ENCODE data around the gene CENPX. TPM values are rescaled to one million over a fixed set of nuclear protein-coding genes. Genes with fewer than 3 reads are reported as not detected.

Gene CENPX
- total RNA-seq, 1 experiment from 2014 or later, result 77.9 TPM

DNA sequence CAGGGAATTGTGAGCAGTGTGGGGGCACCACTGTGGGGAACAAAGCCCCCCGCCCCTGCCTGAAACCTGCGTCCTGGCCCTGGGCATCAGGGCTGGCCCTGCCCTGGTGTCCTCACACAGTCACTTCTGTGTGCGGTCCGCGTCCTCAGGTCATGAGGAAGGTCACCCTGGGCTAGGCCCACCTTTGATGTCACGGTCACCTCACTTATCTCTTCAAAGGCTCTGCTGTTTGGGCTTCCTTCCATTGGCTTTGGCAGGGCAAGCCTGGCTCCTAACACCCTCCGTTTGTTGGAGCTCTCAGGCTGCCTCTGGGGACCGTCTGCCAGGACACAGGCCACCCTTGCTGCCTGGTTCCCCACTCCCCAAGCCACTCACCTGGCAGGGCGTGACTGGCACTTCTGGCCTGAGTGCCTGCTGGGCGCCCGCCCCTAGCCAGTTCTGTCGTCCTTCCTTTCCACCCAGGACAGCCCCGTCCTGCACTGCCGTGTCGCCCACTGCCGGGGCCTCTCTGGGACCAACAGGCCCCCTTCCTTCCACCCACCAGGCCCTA lies 8.8 kb downstream of the CENPX start:
- Mint-ChIP-seq H3K4me1 (0 out of 4 replicates have a peak, but pooled peaks cover 0 to 2% of the 10 kb centered on the region in 2 experiments), H3K27ac (no peak overlapping the region), H3K9me3 (no peaks in the 10 kb centered on the region), H3K36me3 (ENCODE audit: insufficient read depth in 1 of 3, low read depth in 3 of 3) (peaks cover 2 to 6% (median 3%) of the 10 kb centered on the region in 3 experiments; a peak in 4 of 7 replicates), H3K27me3 (ENCODE audit: low read depth) (no peaks in the 10 kb centered on the region; the same call in 1 of the 2 replicates), H3K4me3 (no peak overlapping the region)
- no peak overlapping the region for H4K91ac ChIP-seq (ENCODE audit: insufficient read length, low read depth, low read length)
- no peak overlapping the region for H2BK20ac ChIP-seq (ENCODE audit: low read depth, low read length, poor library complexity, severe bottlenecking)
- no peaks in the 10 kb centered on the region for H3K27me3 ChIP-seq (ENCODE audit: insufficient read depth, low read length)
- no peak overlapping the region for H4K5ac ChIP-seq (ENCODE audit: insufficient read length, low read depth, low read length)
- H2BK5ac ChIP-seq (ENCODE audit: insufficient read length, low read length), result no peak overlapping the region
- H3K9me3 ChIP-seq (ENCODE audit: control insufficient read depth, low read depth, low read length), result no peaks in the 10 kb centered on the region
- H3K56ac ChIP-seq (ENCODE audit: insufficient read length, low read depth, low read length), result no peak overlapping the region
- no peak overlapping the region for H3K4ac ChIP-seq (ENCODE audit: low read depth, low read length)
- WGBS (ENCODE audit: extremely low coverage, insufficient read length, low lambda C conversion rate), result no CpG with 5 or more reads among the region's 16 CpGs
- H3T11ph ChIP-seq (ENCODE audit: low read length), result no peak overlapping the region
- H3K23me2 ChIP-seq (ENCODE audit: insufficient read length, low read depth, low read length, poor library complexity, severe bottlenecking), result no peaks in the 10 kb centered on the region
- no peak overlapping the region for H3K9ac ChIP-seq (ENCODE audit: extremely low read depth, insufficient read length, low read length)
- no peaks in the 10 kb centered on the region for H4K20me1 ChIP-seq (ENCODE audit: control insufficient read depth, insufficient read depth, insufficient read length)
- H3K79me2 ChIP-seq (ENCODE audit: insufficient read depth, low read length), result no peaks in the 10 kb centered on the region
- H3K27ac ChIP-seq (ENCODE audit: insufficient read length, low read depth, low read length), result no peak overlapping the region
- no peak overlapping the region for H2BK15ac ChIP-seq (ENCODE audit: low read depth, low read length)
- no peak overlapping the region for H3K18ac ChIP-seq (ENCODE audit: insufficient read length, low read depth, low read length)
- no peak overlapping the region for H4K8ac ChIP-seq (replicated peaks; ENCODE audit: insufficient read length, low read depth, low read length)
- H2AK5ac ChIP-seq (ENCODE audit: insufficient read length, low read length), result no peak overlapping the region
- no peak overlapping the region for H3K23ac ChIP-seq (ENCODE audit: insufficient read length, low read depth, low read length)
- TF ChIP-seq, protein P1, sequence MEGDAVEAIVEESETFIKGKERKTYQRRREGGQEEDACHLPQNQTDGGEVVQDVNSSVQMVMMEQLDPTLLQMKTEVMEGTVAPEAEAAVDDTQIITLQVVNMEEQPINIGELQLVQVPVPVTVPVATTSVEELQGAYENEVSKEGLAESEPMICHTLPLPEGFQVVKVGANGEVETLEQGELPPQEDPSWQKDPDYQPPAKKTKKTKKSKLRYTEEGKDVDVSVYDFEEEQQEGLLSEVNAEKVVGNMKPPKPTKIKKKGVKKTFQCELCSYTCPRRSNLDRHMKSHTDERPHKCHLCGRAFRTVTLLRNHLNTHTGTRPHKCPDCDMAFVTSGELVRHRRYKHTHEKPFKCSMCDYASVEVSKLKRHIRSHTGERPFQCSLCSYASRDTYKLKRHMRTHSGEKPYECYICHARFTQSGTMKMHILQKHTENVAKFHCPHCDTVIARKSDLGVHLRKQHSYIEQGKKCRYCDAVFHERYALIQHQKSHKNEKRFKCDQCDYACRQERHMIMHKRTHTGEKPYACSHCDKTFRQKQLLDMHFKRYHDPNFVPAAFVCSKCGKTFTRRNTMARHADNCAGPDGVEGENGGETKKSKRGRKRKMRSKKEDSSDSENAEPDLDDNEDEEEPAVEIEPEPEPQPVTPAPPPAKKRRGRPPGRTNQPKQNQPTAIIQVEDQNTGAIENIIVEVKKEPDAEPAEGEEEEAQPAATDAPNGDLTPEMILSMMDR (conservative IDR thresholded peaks at IDR 0.05), result no peak
- H3K14ac ChIP-seq (ENCODE audit: insufficient read depth, low read length), result no peak overlapping the region
- no peaks in the 10 kb centered on the region for H3K4me1 ChIP-seq (ENCODE audit: insufficient read depth, low read length)
- no peak overlapping the region for H3K4me2 ChIP-seq (ENCODE audit: insufficient read depth, insufficient read length, low read length)
- H3K79me1 ChIP-seq (ENCODE audit: insufficient read depth, low read depth, low read length, poor library complexity, severe bottlenecking), result no peaks in the 10 kb centered on the region
- no peak overlapping the region for H2BK12ac ChIP-seq (ENCODE audit: insufficient read length, low read depth, low read length)
- H2BK120ac ChIP-seq (ENCODE audit: low read depth, low read length, poor library complexity, severe bottlenecking), result no peak overlapping the region
- DNase-seq, result no peak
- H2AFZ ChIP-seq (ENCODE audit: low read length), result no peak overlapping the region

All from H9 (cell line).